NCI-H748 treated with DMSO at 0.1 percent for 48 hours (cell line): ENCODE results near the gene VRK1.
"Not testable (repeated sequence)": the region's sequence is repeated elsewhere in the genome, so short reads cannot be mapped to it uniquely, and the experiment has no call there.

Source experiments
- DNase-seq: peaks from one replicate; lab custom pipeline; 2025; lab: John Stamatoyannopoulos, UW

Gene VRK1

DNA sequence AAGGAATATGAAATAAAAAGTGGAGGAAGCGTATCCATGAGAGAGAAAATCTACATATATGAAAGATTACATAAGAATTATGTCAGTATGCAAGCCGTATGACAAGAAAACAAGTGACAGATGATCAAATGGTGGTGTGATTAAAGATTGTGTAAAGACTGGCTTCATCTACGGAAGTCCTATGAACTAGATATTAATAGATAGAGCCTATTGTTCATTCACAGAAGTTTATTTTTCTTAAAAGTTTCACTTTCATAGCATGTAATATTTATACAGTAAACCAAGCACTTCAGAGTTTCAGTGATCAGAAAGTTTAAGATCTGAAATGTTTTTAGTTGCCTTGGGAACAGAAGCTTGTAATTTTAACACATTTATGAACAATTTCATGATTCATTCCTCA lies 84.5 kb downstream of the VRK1 start:
- DNase-seq, result no peak

DNA sequence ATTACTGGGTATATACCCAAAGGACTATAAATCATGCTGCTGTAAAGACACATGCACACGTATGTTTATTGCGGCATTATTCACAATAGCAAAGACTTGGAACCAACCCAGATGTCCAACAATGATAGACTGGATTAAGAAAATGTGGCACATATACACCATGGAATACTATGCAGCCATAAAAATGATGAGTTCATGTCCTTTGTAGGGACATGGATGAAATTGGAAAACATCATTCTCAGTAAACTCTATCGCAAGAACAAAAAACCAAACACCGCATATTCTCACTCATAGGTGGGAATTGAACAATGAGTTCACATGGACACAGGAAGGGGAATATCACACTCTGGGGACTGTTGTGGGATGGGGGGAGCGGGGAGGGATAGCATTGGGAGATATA lies 86.8 kb downstream of the VRK1 start:
- DNase-seq, result not testable (repeated sequence)

DNA sequence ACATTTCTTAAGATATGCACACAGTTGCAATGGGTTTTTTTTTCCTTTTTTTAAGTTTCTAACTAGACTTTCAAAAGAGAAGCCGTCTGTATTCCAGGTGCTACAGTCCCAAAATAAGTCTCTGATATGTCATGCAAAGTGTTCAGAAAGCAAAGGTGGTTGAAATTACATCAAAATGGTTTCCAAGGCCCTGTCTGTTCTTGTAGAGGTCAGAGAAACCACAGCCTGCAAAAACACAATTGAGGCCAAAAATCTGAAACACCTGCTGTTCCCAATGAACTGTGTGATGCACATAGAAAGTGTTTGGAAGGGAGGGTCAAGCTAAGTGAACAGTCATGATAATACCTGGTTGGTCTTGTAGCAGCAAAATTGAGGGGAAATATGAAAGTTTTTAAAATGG lies 91.0 kb downstream of the VRK1 start:
- DNase-seq, result no peak

- DNase-seq, result no peak
Observed at GRCh38 chr14:96888593-96888992, 91.4 kb downstream of the VRK1 start.

DNA sequence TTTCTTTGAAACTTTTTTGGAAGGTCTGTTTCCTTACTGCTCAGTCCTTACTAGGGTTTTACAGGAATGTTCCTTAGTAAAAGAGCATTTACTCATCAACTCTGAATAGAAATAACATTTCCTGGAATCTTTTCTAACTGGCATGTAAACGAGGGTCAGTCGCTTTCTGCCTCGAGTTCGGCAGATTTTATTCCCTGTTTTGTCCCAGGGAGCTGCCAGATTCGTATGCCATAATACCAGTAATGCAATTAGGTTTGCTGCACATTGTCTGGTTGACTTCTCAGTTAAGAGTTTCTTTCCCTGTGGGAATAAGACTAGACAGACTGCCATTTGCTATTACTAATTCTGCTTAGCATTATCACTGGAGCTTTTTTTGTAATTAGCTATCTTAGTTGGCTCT lies 91.9 kb downstream of the VRK1 start:
- DNase-seq, result no peak

GRCh38 chr14:96893966-96894622 lies 96.9 kb downstream of the VRK1 start:
- no peak for DNase-seq

GRCh38 chr14:96894966-96895365 lies 97.8 kb downstream of the VRK1 start:
- DNase-seq, result no peak

DNA sequence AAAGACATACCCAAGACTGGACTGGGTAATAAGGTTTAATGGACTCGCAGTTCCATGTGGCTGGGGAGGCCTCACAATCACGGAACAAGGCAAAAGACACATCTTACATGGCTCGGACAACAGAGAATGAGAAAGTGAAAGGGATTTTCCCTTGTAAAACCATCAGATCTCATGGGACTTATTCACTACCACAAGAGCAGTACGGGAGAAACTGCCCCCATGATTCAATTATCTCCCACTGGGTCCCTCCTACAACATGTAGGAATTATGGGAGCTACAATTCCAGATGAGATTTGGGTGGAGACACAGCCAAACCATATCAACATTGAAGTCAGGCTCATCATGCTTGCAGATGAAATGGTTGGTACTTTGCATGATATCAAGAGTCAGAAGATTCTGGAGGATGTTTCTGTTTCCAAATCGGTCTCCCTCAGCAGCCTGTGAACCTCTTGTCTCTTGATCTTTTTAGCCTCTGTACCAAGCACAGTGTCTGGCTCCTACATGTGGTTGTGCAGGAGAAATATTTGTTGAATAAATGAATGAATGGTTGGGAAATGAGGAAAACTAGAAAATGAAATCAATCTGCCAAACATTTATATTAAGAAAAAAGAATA lies 98.6 kb downstream of the VRK1 start:
- DNase-seq, result no peak

GRCh38 chr14:96897184-96897583 lies 100.0 kb downstream of the VRK1 start:
- DNase-seq, result no peak

- DNase-seq, result no peak
Observed at GRCh38 chr14:96901227-96901626, 104.0 kb downstream of the VRK1 start.

- no peak for DNase-seq
Observed at GRCh38 chr14:96902004-96902403, 104.8 kb downstream of the VRK1 start.

DNA sequence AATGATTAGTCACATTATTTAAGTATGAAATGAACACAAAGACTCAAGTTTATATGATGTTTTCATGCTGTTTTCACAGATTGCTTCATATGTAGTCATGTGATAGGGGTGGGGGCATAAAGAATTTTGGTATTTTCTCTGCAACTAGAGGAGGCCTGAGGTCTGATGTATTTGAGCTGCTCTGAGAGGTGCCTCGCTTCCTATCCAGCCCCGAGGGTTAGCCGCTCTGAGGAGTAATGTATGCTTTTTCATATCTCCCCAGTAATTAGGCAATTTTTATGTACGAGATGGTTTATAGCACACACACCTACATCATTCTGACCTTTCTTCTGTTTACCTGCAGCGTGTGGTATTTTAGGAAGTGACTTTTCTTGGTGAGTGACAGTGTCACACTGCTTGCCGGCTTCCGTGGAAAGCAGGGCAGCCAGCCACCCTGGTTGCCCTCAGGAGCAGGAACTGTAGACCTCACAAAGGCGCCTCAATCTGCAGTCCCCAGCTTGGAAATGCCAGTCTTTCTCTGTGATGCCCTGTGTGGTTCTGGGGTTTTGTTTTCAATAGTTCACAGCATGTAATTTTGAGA lies 106.4 kb downstream of the VRK1 start:
- no peak for DNase-seq

DNA sequence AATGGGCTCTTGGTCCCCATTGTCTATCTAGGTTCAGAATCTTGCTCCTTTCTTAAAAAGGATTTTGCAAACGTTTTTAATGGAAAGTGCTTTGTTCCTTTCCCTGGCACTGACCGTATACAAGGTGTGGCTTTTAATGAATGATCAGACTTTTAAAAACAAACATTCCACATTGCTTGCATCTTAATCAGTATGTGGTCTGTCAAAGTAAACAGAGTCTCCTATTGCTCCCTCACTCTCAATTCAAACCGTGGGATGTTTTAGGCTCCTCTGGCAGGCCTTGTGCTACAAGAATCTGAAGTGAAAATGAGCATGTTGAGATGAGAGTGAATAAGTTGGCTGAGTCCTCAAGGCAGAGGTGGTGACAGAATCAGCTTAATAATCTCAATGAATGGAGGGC lies 107.0 kb downstream of the VRK1 start:
- DNase-seq, result no peak

- no peak for DNase-seq
Observed at GRCh38 chr14:96905065-96905464, 107.9 kb downstream of the VRK1 start.

GRCh38 chr14:96905825-96906224 lies 108.6 kb downstream of the VRK1 start:
- no peak for DNase-seq

DNA sequence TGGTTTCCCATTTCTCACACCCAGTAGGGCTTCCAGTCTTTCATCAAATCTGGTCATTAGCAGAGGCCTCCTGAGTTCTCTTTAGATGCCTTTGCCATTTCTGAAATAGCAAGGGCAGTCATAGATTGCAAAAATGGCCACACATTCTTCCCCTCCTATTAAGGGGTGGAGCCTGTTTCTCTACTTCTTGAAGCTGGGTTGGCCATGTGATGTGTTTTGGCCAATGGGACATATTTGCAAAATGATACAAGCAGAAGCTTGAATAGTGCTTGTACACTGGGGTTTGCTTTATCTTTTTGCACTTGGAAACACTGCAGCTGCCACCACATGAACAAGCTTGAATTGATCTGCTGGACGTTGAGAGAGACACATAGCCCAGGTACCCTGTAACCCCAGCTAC lies 109.3 kb downstream of the VRK1 start:
- DNase-seq, result no peak

GRCh38 chr14:96909841-96910364 lies 112.7 kb downstream of the VRK1 start:
- no peak for DNase-seq

DNA sequence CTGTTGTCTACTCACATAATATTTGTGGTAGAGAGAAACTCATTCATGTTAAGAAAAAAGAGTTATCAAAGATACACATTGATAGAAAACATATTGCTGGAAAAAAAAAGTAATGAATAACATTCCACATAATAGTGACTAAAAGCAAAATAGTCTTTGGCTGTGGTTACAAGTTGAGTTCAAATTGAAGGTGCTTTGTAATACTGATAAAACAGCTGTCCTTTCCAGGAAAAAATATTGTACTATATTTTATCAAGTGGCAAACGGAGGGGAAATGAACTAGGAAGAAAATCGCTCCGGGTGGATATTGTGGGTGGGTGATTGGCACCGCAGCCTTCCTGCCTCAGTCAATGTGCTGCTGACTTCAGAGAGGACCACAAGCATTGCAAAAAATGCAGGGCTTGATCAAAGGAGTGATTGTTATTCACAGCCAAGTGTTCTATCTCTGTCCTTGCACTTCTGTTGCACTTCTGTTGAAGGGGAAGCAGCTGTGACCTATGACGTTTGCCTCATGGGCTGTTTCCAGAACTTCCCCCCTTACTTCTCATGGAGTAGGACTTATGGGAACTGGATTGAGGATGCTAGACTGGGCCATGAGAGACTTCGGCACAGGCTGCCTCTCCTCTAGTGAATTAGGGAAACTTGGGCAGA lies 114.4 kb downstream of the VRK1 start:
- no peak for DNase-seq

- DNase-seq, result no peak
Observed at GRCh38 chr14:96914571-96915128, 117.5 kb downstream of the VRK1 start.

DNA sequence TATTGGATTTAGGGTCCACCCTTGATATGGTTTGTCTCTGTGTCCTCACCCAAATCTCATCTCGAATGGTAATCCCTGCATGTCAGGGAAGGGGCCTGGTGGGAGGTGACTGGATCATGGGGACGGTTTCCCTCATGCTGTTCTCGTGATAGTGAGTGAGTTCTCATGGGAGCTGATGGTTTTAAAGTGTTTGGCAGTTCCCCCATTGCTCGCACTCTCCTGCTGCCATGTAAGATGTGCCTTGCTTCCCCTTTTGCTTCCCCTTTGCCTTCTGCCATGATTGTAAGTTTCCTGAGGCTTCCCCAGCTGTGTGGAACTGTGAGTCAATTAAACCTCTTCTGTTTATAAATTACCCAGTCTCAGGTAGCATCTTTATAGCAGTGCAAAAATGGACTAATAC lies 118.3 kb downstream of the VRK1 start:
- DNase-seq, result no peak

- no peak for DNase-seq
Observed at GRCh38 chr14:96916751-96917150, 119.6 kb downstream of the VRK1 start.

DNA sequence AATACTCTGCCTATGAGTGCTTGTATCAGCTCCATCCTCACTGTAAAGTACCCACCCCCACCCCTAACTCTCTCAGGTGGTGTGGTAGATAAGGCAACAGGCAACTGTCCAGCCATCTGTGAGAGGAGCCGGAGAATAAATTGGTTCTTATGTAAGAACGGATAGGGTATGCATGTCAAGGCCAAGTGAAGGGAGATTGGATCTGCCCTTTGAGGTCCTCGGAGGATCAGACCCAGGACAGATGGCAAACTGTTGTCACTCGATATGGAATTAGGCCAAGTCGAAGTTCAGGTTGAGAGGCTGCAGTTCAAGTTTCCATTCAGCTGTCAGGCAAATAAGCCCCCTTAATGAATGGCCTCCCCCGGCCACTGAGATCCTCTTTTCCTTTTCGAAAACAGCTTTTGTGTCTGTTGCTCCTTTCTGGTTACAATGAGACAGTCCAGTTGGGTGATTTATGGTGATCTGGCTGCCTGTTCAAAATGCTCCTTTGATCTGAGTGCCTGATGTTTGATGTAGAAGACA lies 120.3 kb downstream of the VRK1 start:
- no peak for DNase-seq
